Chondrocyte (in vitro differentiated cells): ENCODE data around the gene SMG1. TPM values are rescaled to one million over a fixed set of nuclear protein-coding genes. Genes with fewer than 3 reads are reported as not detected.

Source experiments
- DNase-seq: peaks from one replicate; pipeline ENCODE4 v3.0.0; 2021; ENCODE audit warnings: mixed read lengths, low spot score
- H3K27ac Mint-ChIP-seq: one replicate; pipeline ENCODE4 v1.8.0; 2021; ENCODE audit warnings: mild to moderate bottlenecking, moderate library complexity, mixed read lengths; ENCODE audit not compliant: unreplicated experiment
- H3K27me3 Mint-ChIP-seq: 2 replicates; pipeline ENCODE4 v1.8.0; 2021; ENCODE audit warnings: low read depth, mixed read lengths
- H3K36me3 Mint-ChIP-seq: 2 replicates; pipeline ENCODE4 v1.8.0; 2021; ENCODE audit warnings: low read depth, mixed read lengths
- H3K4me1 Mint-ChIP-seq: 2 replicates; pipeline ENCODE4 v1.8.0; 2021; ENCODE audit warnings: low read depth, mild to moderate bottlenecking, mixed read lengths
- H3K4me3 Mint-ChIP-seq: one replicate; pipeline ENCODE4 v1.8.0; 2021; ENCODE audit warnings: mild to moderate bottlenecking, moderate library complexity, mixed read lengths; ENCODE audit not compliant: unreplicated experiment
- H3K9me3 Mint-ChIP-seq: 2 replicates; pipeline ENCODE4 v1.8.0; 2021; ENCODE audit warnings: low read depth, mixed read lengths
- total RNA-seq: library from RNA; stranded (reverse); gene quantifications from 3 replicates; pipeline ENCODE4 v1.2.1, GENCODE V29; 2021
- TF ChIP-seq, protein P1 (sequence below): fragments of 200-600 bp; sonication (generic); IDR thresholded peaks from 2 replicates; pipeline ENCODE4 v1.5.0; 2021; ENCODE audit warnings: antibody characterized with exemption, mild to moderate bottlenecking, moderate library complexity

Gene SMG1
- total RNA-seq, 1 donor from 2014 or later, result 61.3 TPM

DNA sequence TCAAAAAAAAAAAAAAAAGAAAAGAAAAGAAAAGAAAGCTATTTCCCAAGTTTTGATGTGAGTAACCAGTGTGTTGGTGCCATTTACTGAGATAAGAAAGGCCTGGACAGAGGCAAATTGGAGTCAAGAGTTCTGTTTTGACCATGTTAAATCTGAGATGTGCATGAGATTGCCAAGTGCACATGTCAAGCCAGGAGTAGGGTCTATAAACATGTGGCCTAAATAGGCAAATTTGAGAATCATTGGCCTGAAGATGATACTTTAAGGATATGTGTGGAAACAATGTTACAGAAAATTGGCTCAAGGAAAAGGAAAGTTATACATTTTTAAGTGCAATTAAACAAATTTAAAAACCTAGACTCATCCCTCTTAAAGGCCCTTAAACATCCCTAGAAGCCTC lies 15.3 kb upstream of the SMG1 start:
- peaks cover 2% of the 10 kb centered on the region for H3K9me3 Mint-ChIP-seq
- H3K27ac Mint-ChIP-seq, result no peak overlapping the region
- peaks cover 2% of the 10 kb centered on the region for H3K36me3 Mint-ChIP-seq
- TF ChIP-seq, protein P1, sequence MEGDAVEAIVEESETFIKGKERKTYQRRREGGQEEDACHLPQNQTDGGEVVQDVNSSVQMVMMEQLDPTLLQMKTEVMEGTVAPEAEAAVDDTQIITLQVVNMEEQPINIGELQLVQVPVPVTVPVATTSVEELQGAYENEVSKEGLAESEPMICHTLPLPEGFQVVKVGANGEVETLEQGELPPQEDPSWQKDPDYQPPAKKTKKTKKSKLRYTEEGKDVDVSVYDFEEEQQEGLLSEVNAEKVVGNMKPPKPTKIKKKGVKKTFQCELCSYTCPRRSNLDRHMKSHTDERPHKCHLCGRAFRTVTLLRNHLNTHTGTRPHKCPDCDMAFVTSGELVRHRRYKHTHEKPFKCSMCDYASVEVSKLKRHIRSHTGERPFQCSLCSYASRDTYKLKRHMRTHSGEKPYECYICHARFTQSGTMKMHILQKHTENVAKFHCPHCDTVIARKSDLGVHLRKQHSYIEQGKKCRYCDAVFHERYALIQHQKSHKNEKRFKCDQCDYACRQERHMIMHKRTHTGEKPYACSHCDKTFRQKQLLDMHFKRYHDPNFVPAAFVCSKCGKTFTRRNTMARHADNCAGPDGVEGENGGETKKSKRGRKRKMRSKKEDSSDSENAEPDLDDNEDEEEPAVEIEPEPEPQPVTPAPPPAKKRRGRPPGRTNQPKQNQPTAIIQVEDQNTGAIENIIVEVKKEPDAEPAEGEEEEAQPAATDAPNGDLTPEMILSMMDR, result no peak
- H3K4me3 Mint-ChIP-seq, result no peak overlapping the region
- no peak for DNase-seq
- peaks cover 4% of the 10 kb centered on the region for H3K4me1 Mint-ChIP-seq
- H3K27me3 Mint-ChIP-seq, result peaks cover 7% of the 10 kb centered on the region

DNA sequence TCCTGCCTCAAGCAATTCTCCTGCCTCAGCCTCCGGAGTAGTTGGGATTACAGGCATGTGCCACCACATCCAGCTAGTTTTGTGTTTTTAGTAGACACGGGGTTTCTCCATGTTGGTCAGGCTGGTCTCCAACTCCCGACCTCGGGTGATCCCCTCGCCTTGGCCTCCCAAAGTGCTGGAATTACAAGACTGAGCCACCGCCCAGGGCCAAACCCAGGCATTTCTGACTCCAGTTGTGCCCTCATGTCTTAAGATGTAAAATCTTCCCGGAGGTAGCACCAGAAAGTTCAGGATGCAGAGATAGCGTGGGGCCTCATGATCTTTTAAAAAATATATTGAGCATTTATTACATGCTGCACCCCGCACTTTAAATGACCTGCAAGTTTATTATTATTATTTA lies 12.8 kb upstream of the SMG1 start:
- no peak for DNase-seq
- no peak overlapping the region for H3K27ac Mint-ChIP-seq
- peaks cover 4% of the 10 kb centered on the region for H3K27me3 Mint-ChIP-seq
- TF ChIP-seq, protein P1, result no peak
- no peaks in the 10 kb centered on the region for H3K4me1 Mint-ChIP-seq
- H3K36me3 Mint-ChIP-seq, result peaks cover 2% of the 10 kb centered on the region
- H3K9me3 Mint-ChIP-seq, result peaks cover 2% of the 10 kb centered on the region
- H3K4me3 Mint-ChIP-seq, result no peak overlapping the region

DNA sequence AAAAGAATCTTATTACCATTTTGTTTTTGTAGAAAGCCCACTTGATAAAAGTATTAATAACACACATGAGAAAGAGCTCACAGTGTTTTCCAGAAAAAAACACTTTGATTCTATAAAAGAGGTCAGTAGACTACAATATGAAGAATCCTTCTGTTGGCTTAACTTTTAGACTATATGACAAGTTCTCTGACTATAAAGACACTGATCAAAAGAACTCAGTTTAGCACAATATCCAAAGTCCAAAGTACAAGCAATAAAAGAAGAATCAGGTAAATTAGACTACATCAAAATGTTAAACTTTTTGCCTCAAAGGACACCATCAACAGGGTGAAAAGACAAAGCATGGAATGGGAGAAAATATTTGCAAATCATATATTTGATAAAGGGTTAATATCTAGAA lies 11.2 kb upstream of the SMG1 start:
- peaks cover 2% of the 10 kb centered on the region for H3K36me3 Mint-ChIP-seq
- no peak for DNase-seq
- H3K4me3 Mint-ChIP-seq, result no peak overlapping the region
- peaks cover 2% of the 10 kb centered on the region for H3K27me3 Mint-ChIP-seq
- H3K9me3 Mint-ChIP-seq, result peaks cover 2% of the 10 kb centered on the region
- no peak overlapping the region for H3K27ac Mint-ChIP-seq
- TF ChIP-seq, protein P1, result no peak
- peaks cover 13% of the 10 kb centered on the region for H3K4me1 Mint-ChIP-seq

DNA sequence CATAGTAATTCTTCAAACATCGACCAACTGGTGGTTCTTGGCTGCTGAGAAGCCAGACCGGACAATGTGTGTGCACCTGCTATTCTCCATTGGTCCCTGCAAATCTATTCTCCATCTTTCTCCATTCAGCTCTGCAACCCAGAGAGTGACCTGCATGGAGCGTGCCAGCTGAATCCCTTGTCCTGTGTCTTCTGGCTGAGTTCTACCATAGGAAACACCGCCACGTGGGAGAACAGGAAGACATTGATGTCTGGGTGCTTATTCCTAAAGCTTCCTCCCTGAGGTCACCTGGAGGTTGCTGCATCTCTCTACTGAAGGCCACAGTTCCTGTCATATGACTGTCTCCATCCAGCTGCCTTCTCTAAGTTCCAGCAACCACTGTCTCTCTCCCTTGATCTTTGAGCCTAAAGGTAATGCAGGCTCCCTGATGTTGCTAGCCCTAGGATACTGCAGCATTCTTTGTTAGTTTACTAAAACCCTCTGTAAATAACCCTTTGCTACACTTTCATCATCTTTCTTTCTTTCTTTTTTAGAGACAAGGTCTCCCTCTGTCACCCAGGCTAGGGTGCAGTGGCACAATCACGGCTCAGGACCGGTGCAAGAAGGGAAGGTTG lies 10.6 kb upstream of the SMG1 start:
- Mint-ChIP-seq H3K4me1 (peaks cover 19% of the 10 kb centered on the region), H3K36me3 (peaks cover 2% of the 10 kb centered on the region), H3K27ac (no peak overlapping the region), H3K9me3 (peaks cover 2% of the 10 kb centered on the region), H3K27me3 (peaks cover 2% of the 10 kb centered on the region), H3K4me3 (no peak overlapping the region)
- DNase-seq, result no peak
- TF ChIP-seq, protein P1, result no peak

DNA sequence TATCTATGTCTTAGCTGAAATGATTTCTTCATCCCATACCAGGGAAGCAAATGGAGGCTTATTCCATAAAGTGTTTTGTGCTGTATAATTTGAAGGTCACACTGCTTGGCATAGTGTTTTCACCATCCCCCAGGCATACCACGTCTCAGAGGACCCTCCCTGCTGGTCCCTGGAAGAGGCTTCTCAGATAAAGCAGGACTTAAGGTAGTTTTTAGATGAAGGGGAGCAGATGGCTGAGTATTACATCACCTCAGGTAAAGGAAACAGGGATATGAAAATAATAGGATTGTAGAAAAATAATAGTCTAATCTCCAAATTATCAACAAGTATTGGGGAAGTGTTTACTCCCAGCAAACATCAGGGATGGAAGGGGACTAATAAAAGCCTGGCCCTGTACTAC lies 7.3 kb upstream of the SMG1 start:
- TF ChIP-seq, protein P1, result no peak
- Mint-ChIP-seq H3K9me3 (peaks cover 2% of the 10 kb centered on the region), H3K27me3 (peaks cover 2% of the 10 kb centered on the region), H3K36me3 (peaks cover 2% of the 10 kb centered on the region), H3K27ac (no peak overlapping the region), H3K4me3 (no peak overlapping the region), H3K4me1 (peaks cover 21% of the 10 kb centered on the region)
- no peak for DNase-seq
